Effector memory CD8-positive, alpha-beta T cell (primary cell): ENCODE measurements around the gene SLC41A1.

Source experiments
- ATAC-seq: fragments of 150-1000 bp; cut with Tn5 transposase; replicated peaks from 2 replicates; pipeline ENCODE4 v1.10.0; 2021; ENCODE audit warnings: mild to moderate bottlenecking, moderate library complexity
- DNase-seq, 3 experiments: peaks; one replicate each; pipeline ENCODE4 v3.0.0; 2021
- H3K27ac Mint-ChIP-seq, 2 donors: one replicate each; pipeline ENCODE4 v1.8.0; 2022; ENCODE audit warnings: mild to moderate bottlenecking in 2 of 2, mixed read lengths in 2 of 2, moderate library complexity in 2 of 2
- H3K27me3 Mint-ChIP-seq, 2 donors: one replicate each; pipeline ENCODE4 v1.8.0; 2022; ENCODE audit warnings: mixed read lengths in 2 of 2
- H3K36me3 Mint-ChIP-seq: one replicate; pipeline ENCODE4 v1.8.0; 2022; ENCODE audit warnings: mild to moderate bottlenecking, moderate library complexity, mixed read lengths; ENCODE audit not compliant: insufficient read depth
- H3K4me1 Mint-ChIP-seq, 2 donors: one replicate each; pipeline ENCODE4 v1.8.0; 2022; ENCODE audit warnings: low read depth in 2 of 2, mixed read lengths in 2 of 2
- H3K4me3 Mint-ChIP-seq, 2 donors: one replicate each; pipeline ENCODE4 v1.8.0; 2022; ENCODE audit warnings: mild to moderate bottlenecking in 2 of 2, mixed read lengths in 2 of 2, moderate library complexity in 2 of 2
- H3K9me3 Mint-ChIP-seq, 2 donors: one replicate each; pipeline ENCODE4 v1.8.0; 2022; ENCODE audit warnings: mixed read lengths in 2 of 2

SLC41A1 gene

GRCh38 chr1:205750138-205751035 lies 62.6 kb downstream of the SLC41A1 start, which contains the start of gene NUCKS1:
Gene NUCKS1 (minus strand): TSS chr1:205750182. CDS start chr1:205749973, 209 bp downstream.
- peaks cover 20% of the 10 kb centered on the region for H3K36me3 Mint-ChIP-seq
- ATAC-seq (peak; percentile 74), DNase-seq (peak; percentile 96 to 97 (median 96))
- peaks cover 19 to 37% of the 10 kb centered on the region in 2 donors for H3K4me1 Mint-ChIP-seq
- H3K9me3 Mint-ChIP-seq = no peaks in the 10 kb centered on the region
- H3K4me3 Mint-ChIP-seq = peak within 1 kb of the TSS; percentile 91 to 94
- peak within 1 kb of the TSS; percentile 97 to 98 for H3K27ac Mint-ChIP-seq
- no peaks in the 10 kb centered on the region for H3K27me3 Mint-ChIP-seq

GRCh38 chr1:205749234-205750137 lies 63.5 kb downstream of the SLC41A1 start:
- no peaks in the 10 kb centered on the region for H3K9me3 Mint-ChIP-seq
- peaks cover 20% of the 10 kb centered on the region for H3K36me3 Mint-ChIP-seq
- no peaks in the 10 kb centered on the region for H3K27me3 Mint-ChIP-seq
- peak overlapping the region; percentile 91 to 94 for H3K4me3 Mint-ChIP-seq
- H3K27ac Mint-ChIP-seq = peak overlapping the region; percentile 97 to 98
- DNase-seq = peak; percentile 96 to 97 (median 97)
- peak; percentile 77 for ATAC-seq
- peaks cover 19 to 40% of the 10 kb centered on the region in 2 donors for H3K4me1 Mint-ChIP-seq

DNA sequence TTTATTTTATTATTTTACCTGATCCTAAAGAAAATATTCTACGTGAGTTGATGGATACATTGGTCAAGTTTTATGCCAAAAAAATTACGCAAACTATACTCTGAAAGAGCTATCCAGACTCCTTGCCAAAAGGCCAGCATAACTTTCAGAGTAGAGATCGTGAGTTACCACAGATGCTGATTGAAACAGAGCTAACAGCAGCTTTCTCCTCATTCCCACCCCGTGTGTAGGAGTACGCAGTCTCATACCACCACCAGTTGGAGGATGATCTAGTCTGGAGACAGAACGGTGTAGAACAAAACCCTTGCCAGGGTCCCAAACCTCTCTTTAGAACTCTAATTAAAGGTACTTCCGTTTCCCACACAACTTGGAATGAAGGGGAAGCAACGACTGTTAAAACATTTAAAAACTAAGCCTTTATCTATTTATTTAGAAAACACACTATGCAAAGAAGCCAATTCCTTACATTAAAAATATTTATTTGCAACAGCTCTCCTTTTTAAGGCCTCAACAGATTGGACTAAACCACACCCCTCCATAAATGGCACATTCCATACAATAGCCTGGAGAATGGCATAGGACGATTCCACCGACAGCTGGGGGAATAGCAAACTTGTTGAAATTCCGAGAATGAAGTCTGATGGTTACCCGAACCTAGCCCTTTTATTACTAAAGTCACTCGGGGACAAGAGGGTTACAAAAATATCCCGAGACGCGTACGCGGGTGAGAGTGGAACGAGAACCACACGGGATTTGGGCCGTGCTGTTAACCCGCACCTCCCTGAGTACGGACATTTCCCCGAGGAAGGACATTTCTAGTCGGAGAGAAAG lies 64.4 kb downstream of the SLC41A1 start:
- Mint-ChIP-seq H3K36me3 (peaks cover 20% of the 10 kb centered on the region), H3K27ac (peak overlapping the region; percentile 91 to 98), H3K27me3 (no peaks in the 10 kb centered on the region), H3K9me3 (no peaks in the 10 kb centered on the region), H3K4me3 (peak overlapping the region; percentile 91 to 94), H3K4me1 (peaks cover 23 to 45% of the 10 kb centered on the region in 2 donors)
- ATAC-seq = peak; percentile 30
- peak in 1 of 3 experiments; percentile 11 for DNase-seq

- H3K9me3 Mint-ChIP-seq = no peaks in the 10 kb centered on the region
- peaks cover 20% of the 10 kb centered on the region for H3K36me3 Mint-ChIP-seq
- H3K4me3 Mint-ChIP-seq = peak overlapping the region; percentile 7 to 94
- peak overlapping the region in 1 of 2 donors; percentile 74 for H3K27ac Mint-ChIP-seq
- H3K27me3 Mint-ChIP-seq = no peaks in the 10 kb centered on the region
- peaks cover 25 to 48% of the 10 kb centered on the region in 2 donors for H3K4me1 Mint-ChIP-seq
- DNase-seq = no peak
- no peak for ATAC-seq
These were observed 66.1 kb downstream of the SLC41A1 start for GRCh38 chr1:205746757-205747412.

- Mint-ChIP-seq H3K36me3 (peaks cover 18% of the 10 kb centered on the region), H3K27me3 (no peaks in the 10 kb centered on the region), H3K4me1 (peaks cover 31 to 49% of the 10 kb centered on the region in 2 donors), H3K27ac (peak overlapping the region in 1 of 2 donors; percentile 66), H3K4me3 (no peak overlapping the region), H3K9me3 (no peaks in the 10 kb centered on the region)
- no peak for ATAC-seq
- DNase-seq = no peak
These were observed 68.6 kb downstream of the SLC41A1 start for GRCh38 chr1:205744403-205744802.

DNA sequence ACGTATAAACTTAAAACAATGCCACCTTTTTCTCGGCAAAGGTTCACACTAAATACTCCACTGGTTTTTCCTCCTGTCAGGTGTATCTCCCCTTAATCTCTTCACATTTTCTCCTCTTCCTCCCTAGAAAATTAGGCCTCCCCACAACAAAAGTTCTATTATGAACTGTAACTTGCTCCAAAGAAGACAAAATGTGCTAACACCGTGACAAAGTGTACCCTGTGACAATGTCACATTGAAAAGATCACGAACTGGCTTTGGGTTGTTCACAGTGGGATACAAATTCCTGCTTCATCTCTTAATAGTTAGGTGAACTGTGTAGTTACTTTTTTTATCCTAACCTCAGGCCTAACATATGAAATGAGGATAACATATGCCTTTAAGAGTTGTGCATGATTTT lies 69.0 kb downstream of the SLC41A1 start:
- ATAC-seq (no peak), DNase-seq (no peak)
- Mint-ChIP-seq H3K27me3 (no peaks in the 10 kb centered on the region), H3K4me1 (peaks cover 34 to 53% of the 10 kb centered on the region in 2 donors), H3K36me3 (peaks cover 18% of the 10 kb centered on the region), H3K4me3 (no peak overlapping the region), H3K9me3 (no peaks in the 10 kb centered on the region), H3K27ac (peak overlapping the region in 1 of 2 donors; percentile 66)

DNA sequence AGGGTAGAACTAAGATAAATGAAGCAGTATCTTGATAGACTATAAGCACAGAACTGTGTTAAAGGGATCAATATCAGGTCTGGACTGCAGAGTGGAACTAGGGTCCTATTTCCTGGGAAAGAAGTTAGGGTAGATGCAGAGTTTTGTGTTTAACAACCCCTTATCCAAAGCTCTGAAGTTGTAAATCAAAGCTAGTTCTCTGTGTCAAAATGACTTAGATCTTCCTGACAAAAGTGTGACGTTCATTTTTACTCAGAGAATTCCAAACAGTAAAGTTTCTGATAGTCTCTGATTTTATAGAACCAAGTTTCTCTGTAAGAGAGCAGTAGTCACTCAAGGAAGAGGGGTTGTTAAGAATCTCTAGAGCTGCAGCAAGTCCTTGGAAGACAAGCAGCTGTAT lies 71.3 kb downstream of the SLC41A1 start:
- H3K9me3 Mint-ChIP-seq = no peaks in the 10 kb centered on the region

DNA sequence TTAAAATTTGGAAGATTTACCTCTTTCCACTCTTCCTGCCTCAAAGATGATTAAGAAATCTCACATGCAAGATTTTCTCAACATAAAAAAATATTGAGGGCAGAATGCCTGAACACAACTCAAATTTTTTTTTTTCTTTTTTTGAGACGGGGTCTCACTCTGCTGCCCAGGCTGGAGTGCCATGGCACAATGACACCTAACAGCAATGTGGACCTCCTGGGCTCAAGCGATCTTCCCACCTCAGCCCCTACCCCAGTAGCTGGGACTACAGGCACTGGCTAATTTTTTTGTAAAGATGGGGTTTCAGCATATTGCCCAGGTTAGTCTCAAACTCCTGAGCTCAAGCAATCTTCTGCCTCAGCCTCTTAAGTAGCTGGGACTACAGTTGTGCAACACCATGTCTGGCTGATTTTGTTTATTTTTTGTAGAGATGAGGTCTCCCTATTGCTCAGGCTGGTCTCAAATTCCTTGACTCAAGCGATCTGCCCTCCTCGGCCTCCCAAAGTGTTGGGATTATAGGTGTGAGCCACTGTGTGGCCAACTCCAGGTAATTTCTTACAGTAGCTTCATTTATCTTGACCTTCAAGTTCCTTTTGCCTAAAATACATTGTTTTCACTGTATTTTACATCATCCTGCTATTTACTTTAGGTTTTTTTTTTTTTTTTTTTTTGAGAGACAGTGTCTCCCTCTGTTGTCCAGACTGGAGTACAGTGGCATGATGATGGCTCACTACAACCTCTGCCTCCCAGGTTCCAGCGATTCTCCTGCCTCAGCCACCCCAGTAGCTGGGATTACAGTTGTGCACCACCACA lies 73.4 kb downstream of the SLC41A1 start:
- ATAC-seq (no peak), DNase-seq (no peak)
- H3K36me3 Mint-ChIP-seq = peaks cover 21% of the 10 kb centered on the region
- peak overlapping the region; percentile 44 to 46 for H3K27ac Mint-ChIP-seq
- H3K9me3 Mint-ChIP-seq = no peaks in the 10 kb centered on the region
- H3K4me3 Mint-ChIP-seq = no peak overlapping the region
- H3K4me1 Mint-ChIP-seq = peaks cover 24 to 36% of the 10 kb centered on the region in 2 donors
- H3K27me3 Mint-ChIP-seq = no peaks in the 10 kb centered on the region

More for the DNA sequence above, 71.3 kb downstream of the SLC41A1 start:
- Mint-ChIP-seq H3K4me3 (no peak overlapping the region), H3K27me3 (no peaks in the 10 kb centered on the region), H3K27ac (peak overlapping the region in 1 of 2 donors; percentile 10), H3K4me1 (peaks cover 24 to 48% of the 10 kb centered on the region in 2 donors), H3K36me3 (peaks cover 15% of the 10 kb centered on the region)
- ATAC-seq = no peak
- no peak for DNase-seq
